Muscle of leg (tissue), 11 donors: ENCODE data around the gene NENF. TPM values are rescaled to one million over a fixed set of nuclear protein-coding genes. Genes with fewer than 3 reads are reported as not detected.
"Not testable (repeated sequence)": the region's sequence is repeated elsewhere in the genome, so short reads cannot be mapped to it uniquely, and the experiment has no call there.

ENCODE experiments used
- DNase-seq: peaks from one replicate; pipeline ENCODE4 v3.0.0; 2013
- H3K27ac ChIP-seq: one replicate; pipeline ENCODE4 v1.5.1; 2013; ENCODE audit warnings: mild to moderate bottlenecking, low read length, control low read depth
- H3K27me3 ChIP-seq: one replicate; pipeline ENCODE4 v1.6.1; 2013; ENCODE audit warnings: low read length; ENCODE audit not compliant: control insufficient read depth, insufficient read depth
- H3K36me3 ChIP-seq: one replicate; pipeline ENCODE4 v1.6.1; 2013; ENCODE audit warnings: low read length; ENCODE audit not compliant: control insufficient read depth, insufficient read depth
- H3K4me1 ChIP-seq: one replicate; pipeline ENCODE4 v1.6.1; 2013; ENCODE audit warnings: low read length; ENCODE audit not compliant: control insufficient read depth, insufficient read depth
- H3K4me3 ChIP-seq: one replicate; pipeline ENCODE4 v1.5.1; 2013; ENCODE audit warnings: low read length, control low read depth
- H3K9me3 ChIP-seq: replicated peaks from 2 replicates; pipeline ENCODE4 v1.6.1; 2013; ENCODE audit warnings: low read depth, low read length; ENCODE audit not compliant: control insufficient read depth
- WGBS: methylation state at CpG from one replicate; pipeline ENCODE4 v1.1.5; 2013; ENCODE audit warnings: missing lambda C conversion rate; ENCODE audit not compliant: insufficient coverage; 5-methylcytosine and 5-hydroxymethylcytosine counted together
- polyA plus RNA-seq, 8 donors: library from polyadenylated mRNA; unstranded; fragments of 120-200 nt; gene quantifications; one replicate each; pipeline versions ENCODE4 v1.2.1 to v1.2.3, GENCODE V29; 2013; ENCODE audit warnings: inconsistent platforms in 1 of 8, low replicate concordance in 1 of 8; ENCODE audit not compliant: insufficient read length in 8 of 8, insufficient read depth in 1 of 8
- total RNA-seq: library from RNA; stranded (reverse); fragments of 120-200 nt; gene quantifications from one replicate; pipeline ENCODE4 v1.2.4, GENCODE V29; 2013

The NENF gene
- total and polyA plus RNA-seq, 9 donors, result 58.4 to 153 (median 74.2) TPM

- Histone ChIP-seq H3K36me3 (no peaks in the 10 kb centered on the region), H3K27me3 (peaks cover 3% of the 10 kb centered on the region), H3K27ac (no peak overlapping the region), H3K4me3 (no peak overlapping the region), H3K9me3 (no peaks in the 10 kb centered on the region), H3K4me1 (peaks cover 2% of the 10 kb centered on the region)
- WGBS, result 53% methylated on average over 3 of the region's 8 CpGs
- DNase-seq, result no peak
Measured at GRCh38 chr1:212477680-212478466, 45.2 kb downstream of the NENF start.

- Histone ChIP-seq H3K4me1 (peaks cover 2% of the 10 kb centered on the region), H3K27ac (no peak overlapping the region), H3K36me3 (no peaks in the 10 kb centered on the region), H3K9me3 (no peaks in the 10 kb centered on the region), H3K27me3 (peaks cover 5% of the 10 kb centered on the region), H3K4me3 (no peak overlapping the region)
- no peak for DNase-seq
- 79% methylated on average over 8 of the region's 12 CpGs for WGBS
Measured at GRCh38 chr1:212478467-212479025, 45.8 kb downstream of the NENF start.

- no peak for DNase-seq
- 43% methylated on average over 4 of the region's 7 CpGs for WGBS
- H3K27me3 ChIP-seq, result peaks cover 5% of the 10 kb centered on the region
- no peak overlapping the region for H3K4me3 ChIP-seq
- no peak overlapping the region for H3K27ac ChIP-seq
- no peaks in the 10 kb centered on the region for H3K9me3 ChIP-seq
- peaks cover 2% of the 10 kb centered on the region for H3K4me1 ChIP-seq
- H3K36me3 ChIP-seq, result no peaks in the 10 kb centered on the region
Measured at GRCh38 chr1:212479188-212479587, 46.5 kb downstream of the NENF start.

- not testable (repeated sequence) for DNase-seq, H3K27ac ChIP-seq, H3K36me3 ChIP-seq, H3K4me3 ChIP-seq, H3K27me3 ChIP-seq, H3K4me1 ChIP-seq, H3K9me3 ChIP-seq
- 83% methylated on average over 7 of the region's 11 CpGs for WGBS
Measured at GRCh38 chr1:212480711-212481437, 48.2 kb downstream of the NENF start.

GRCh38 chr1:212481438-212481767, 48.7 kb downstream of the NENF start:
- 100% methylated on average over 1 of the region's 2 CpGs for WGBS
- Histone ChIP-seq H3K27me3 (peaks cover 5% of the 10 kb centered on the region), H3K9me3 (no peaks in the 10 kb centered on the region), H3K4me1 (peaks cover 2% of the 10 kb centered on the region), H3K4me3 (no peak overlapping the region), H3K36me3 (no peaks in the 10 kb centered on the region), H3K27ac (no peak overlapping the region)
- no peak for DNase-seq

- Histone ChIP-seq H3K27me3 (peaks cover 5% of the 10 kb centered on the region), H3K36me3 (no peaks in the 10 kb centered on the region), H3K9me3 (no peaks in the 10 kb centered on the region), H3K4me3 (no peak overlapping the region), H3K4me1 (peaks cover 2% of the 10 kb centered on the region), H3K27ac (no peak overlapping the region)
- 40% methylated on average over 1 of the region's 3 CpGs for whole genome bisulfite sequencing
- DNase-seq, result no peak
Measured at GRCh38 chr1:212482006-212482636, 49.4 kb downstream of the NENF start.

GRCh38 chr1:212482637-212483441, 50.1 kb downstream of the NENF start:
- Histone ChIP-seq H3K27me3 (peaks cover 3% of the 10 kb centered on the region), H3K36me3 (no peaks in the 10 kb centered on the region), H3K4me3 (no peak overlapping the region), H3K4me1 (no peaks in the 10 kb centered on the region), H3K9me3 (no peaks in the 10 kb centered on the region), H3K27ac (no peak overlapping the region)
- DNase-seq, result no peak
- 88% methylated on average over 8 of the region's 14 CpGs for WGBS

- DNase-seq, result no peak
- WGBS, result 98% methylated on average over 7 of the region's 11 CpGs
- H3K4me3 ChIP-seq, result no peak overlapping the region
- H3K27ac ChIP-seq, result no peak overlapping the region
- no peaks in the 10 kb centered on the region for H3K9me3 ChIP-seq
- H3K4me1 ChIP-seq, result peaks cover 13% of the 10 kb centered on the region
- H3K36me3 ChIP-seq, result no peaks in the 10 kb centered on the region
- peaks cover 2% of the 10 kb centered on the region for H3K27me3 ChIP-seq
Measured at GRCh38 chr1:212484701-212485570, 52.2 kb downstream of the NENF start.

GRCh38 chr1:212485571-212485912, 52.8 kb downstream of the NENF start:
- DNase-seq, result no peak
- Histone ChIP-seq H3K36me3 (no peaks in the 10 kb centered on the region), H3K4me3 (no peak overlapping the region), H3K27me3 (peaks cover 2% of the 10 kb centered on the region), H3K27ac (no peak overlapping the region), H3K4me1 (peaks cover 13% of the 10 kb centered on the region), H3K9me3 (no peaks in the 10 kb centered on the region)
- WGBS, result no CpG with 5 or more reads among the region's 4 CpGs
